ENCODE data around the gene RAB3D. TPM values are rescaled to one million over a fixed set of nuclear protein-coding genes. Genes with fewer than 3 reads are reported as not detected.
A peak's percentile ranks its signal among the peaks of the same experiment; 100 is the strongest.

RAB3D gene
- total RNA-seq, 3 donors from 2014 or later: 17.9 to 23.7 (median 22.6) TPM

- intact Hi-C loops (cut with DNase I; ENCODE audit: low total_unique reads): no loop called here
- no peak for DNase-seq (ENCODE audit: low spot score in 2 of 2)
- H3K4me3 ChIP-seq: no peak overlapping the region
- peaks cover 6 to 17% of the 10 kb centered on the region in 2 donors for H3K4me1 ChIP-seq
- H3K27me3 ChIP-seq: peaks cover 3 to 13% of the 10 kb centered on the region in 2 donors
- no peaks in the 10 kb centered on the region for H3K9me3 ChIP-seq
- peak overlapping the region; percentile 26 to 64 for H3K27ac ChIP-seq
- no peaks in the 10 kb centered on the region for H3K36me3 ChIP-seq
- TF ChIP-seq POLR2AphosphoS5 (IDR thresholded peaks at IDR 0.05) (no peak), CTCF (IDR thresholded peaks at IDR 0.05) (peak in 2 of 3 donors; percentile 37 to 46)
These were observed 39.1 kb upstream of the RAB3D start for GRCh38 chr19:11378319-11379189.

- H3K36me3 ChIP-seq: no peaks in the 10 kb centered on the region
- intact Hi-C loops (cut with DNase I; ENCODE audit: low total_unique reads): no loop called here
- no peak for DNase-seq (ENCODE audit: low spot score in 2 of 2)
- peaks cover 6 to 9% of the 10 kb centered on the region in 2 donors for H3K4me1 ChIP-seq
- no peak for TF ChIP-seq POLR2AphosphoS5 (IDR thresholded peaks at IDR 0.05)
- no peak for TF ChIP-seq POLR2A (IDR thresholded peaks at IDR 0.05)
- no peak for TF ChIP-seq CTCF (IDR thresholded peaks at IDR 0.05)
- H3K9me3 ChIP-seq: no peaks in the 10 kb centered on the region
- H3K4me3 ChIP-seq: no peak overlapping the region
- peak overlapping the region in 1 of 2 donors; percentile 64 for H3K27ac ChIP-seq
- peaks cover 3 to 5% of the 10 kb centered on the region in 2 donors for H3K27me3 ChIP-seq
These were observed 38.3 kb upstream of the RAB3D start for GRCh38 chr19:11377756-11378155.

GRCh38 chr19:11377237-11377636, 37.8 kb upstream of the RAB3D start:
- no peak for DNase-seq (ENCODE audit: low spot score in 2 of 2)
- peaks cover 0 to 3% of the 10 kb centered on the region in 2 donors for H3K27me3 ChIP-seq

GRCh38 chr19:11375143-11375948, 35.9 kb upstream of the RAB3D start:
- no peaks in the 10 kb centered on the region for H3K27me3 ChIP-seq
- H3K9me3 ChIP-seq: no peaks in the 10 kb centered on the region
- intact Hi-C loops (cut with DNase I; ENCODE audit: low total_unique reads): no loop called here
- H3K4me3 ChIP-seq: peak overlapping the region; percentile 60 to 64 (median 63)
- DNase-seq (ENCODE audit: low spot score in 2 of 2): peak in 1 of 2 donors; percentile 56
- peak overlapping the region; percentile 91 to 97 for H3K27ac ChIP-seq
- TF ChIP-seq POLR2AphosphoS5 (IDR thresholded peaks at IDR 0.05) (peak in 1 of 3 donors; percentile 12), CTCF (IDR thresholded peaks at IDR 0.05) (no peak), POLR2A (IDR thresholded peaks at IDR 0.05) (no peak)
- no peaks in the 10 kb centered on the region for H3K36me3 ChIP-seq
- H3K4me1 ChIP-seq: peaks cover 0 to 6% of the 10 kb centered on the region in 2 donors

More at GRCh38 chr19:11377237-11377636, 37.8 kb upstream of the RAB3D start:
- intact Hi-C loops (cut with DNase I; ENCODE audit: low total_unique reads): no loop called here
- H3K27ac ChIP-seq: peak overlapping the region; percentile 35 to 67
- peaks cover 6 to 9% of the 10 kb centered on the region in 2 donors for H3K4me1 ChIP-seq
- H3K4me3 ChIP-seq: no peak overlapping the region
- TF ChIP-seq POLR2AphosphoS5 (IDR thresholded peaks at IDR 0.05) (no peak), CTCF (IDR thresholded peaks at IDR 0.05) (no peak)
- H3K36me3 ChIP-seq: no peaks in the 10 kb centered on the region
- no peaks in the 10 kb centered on the region for H3K9me3 ChIP-seq
